Measurements from ENCODE around the gene PDZD2.

PDZD2 gene

DNA sequence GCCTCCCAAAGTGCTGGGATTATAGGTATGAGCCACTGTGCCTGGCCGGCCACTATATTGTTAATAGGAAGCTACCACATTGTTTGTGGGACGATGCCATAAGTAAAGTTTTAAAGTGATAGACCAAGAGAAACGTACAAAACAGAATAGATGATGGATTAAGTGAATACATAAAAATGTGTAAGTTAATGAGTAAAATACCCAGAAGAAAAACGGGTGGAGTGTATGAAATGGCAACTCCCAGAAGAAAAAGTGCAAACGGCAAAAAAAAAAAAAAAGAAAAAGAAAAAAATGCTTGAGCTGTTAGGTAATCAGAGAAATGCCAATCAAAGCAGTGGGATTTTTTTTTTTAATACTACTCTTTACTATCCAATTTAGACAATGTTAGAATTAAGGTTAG lies 246.0 kb downstream of the PDZD2 start:
- DNase-seq (ENCODE audit: low read depth): no peak

DNA sequence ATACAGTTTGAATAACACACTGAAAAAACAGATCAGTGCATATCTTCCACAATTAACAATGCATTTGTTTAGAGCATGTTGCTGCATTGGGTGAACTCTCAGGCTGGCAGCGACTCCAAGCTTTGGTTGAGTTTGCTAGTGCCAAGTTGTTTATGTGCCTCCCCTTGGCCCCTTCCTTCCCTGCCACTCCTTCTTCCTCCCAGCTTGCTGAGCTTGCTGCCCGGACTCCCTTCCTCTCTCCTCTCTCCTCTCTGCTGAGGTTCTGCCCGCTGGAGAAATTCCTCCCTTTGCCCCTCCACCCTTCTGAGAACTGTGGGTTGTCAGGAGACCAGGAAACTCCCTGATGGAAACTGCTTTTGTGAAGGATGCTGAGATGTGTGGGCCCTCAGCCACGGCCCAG lies 247.3 kb downstream of the PDZD2 start:
- DNase-seq (ENCODE audit: low read depth): no peak

DNA sequence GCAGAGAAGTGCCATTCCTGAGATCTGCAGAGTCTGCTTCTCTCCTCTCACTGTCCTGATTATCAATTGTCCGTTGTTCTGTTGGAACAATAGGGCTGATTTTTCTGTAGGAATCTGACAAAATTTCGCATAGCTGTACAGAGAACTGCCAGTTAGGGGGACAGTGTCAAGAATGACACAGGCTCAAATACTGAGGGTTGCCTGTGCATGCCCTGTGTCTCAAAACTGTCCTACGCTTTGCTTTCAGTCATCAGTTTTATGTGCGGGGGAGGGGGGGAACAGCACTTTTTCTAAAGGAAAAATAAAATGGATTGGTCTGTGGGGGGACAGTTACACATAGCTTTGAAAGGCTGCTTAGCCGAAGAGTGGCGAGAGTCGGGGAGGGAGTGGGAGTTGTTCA lies 248.6 kb downstream of the PDZD2 start:
- no peak for DNase-seq (ENCODE audit: low read depth)

DNA sequence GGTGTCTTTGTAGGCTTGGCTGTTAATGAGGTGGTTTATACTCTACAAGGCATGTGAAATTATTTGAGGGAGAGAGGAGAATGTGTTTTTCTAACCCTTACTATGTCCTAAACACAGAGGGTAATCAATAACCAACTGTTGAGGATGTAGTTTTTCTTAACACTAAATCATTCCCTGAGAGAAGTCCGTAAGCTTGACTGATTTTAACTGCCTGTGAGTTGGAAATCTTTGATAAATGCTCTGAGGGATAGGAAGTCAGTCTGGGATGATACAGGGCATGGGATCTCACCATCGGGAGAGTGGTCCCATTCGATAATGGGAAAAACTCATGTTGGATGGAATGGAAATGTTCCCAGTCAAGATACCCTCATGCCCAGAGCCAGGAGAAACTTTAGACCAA lies 249.6 kb downstream of the PDZD2 start:
- no peak for DNase-seq (ENCODE audit: low read depth)

DNA sequence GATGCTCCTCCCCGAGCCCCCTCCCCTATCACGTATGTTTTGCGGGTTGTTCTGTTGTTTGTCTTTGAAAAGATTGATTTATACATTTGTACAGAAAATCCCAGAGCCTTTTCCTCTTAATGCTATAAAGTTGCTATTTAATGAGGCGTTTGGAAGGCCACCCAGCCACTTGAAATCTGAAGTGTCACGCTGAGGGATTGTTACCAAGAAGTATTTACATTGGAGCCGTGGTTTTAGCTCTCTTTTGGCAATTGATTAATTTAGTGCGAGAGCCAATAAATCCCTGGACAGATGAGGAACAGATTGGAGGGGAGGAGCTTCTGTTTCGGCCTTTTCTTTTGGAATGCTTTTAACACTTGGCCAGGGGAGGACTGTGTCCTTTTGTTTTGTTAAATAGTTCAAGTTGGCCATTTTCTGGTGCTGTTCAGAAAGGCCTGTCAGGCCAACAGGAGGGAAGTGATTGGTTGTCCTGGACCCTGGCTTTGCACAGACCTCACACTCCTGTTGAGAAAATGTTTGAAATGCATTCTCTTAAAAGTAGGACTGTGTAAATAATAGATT lies 250.2 kb downstream of the PDZD2 start:
- no peak for DNase-seq (ENCODE audit: low read depth)

DNA sequence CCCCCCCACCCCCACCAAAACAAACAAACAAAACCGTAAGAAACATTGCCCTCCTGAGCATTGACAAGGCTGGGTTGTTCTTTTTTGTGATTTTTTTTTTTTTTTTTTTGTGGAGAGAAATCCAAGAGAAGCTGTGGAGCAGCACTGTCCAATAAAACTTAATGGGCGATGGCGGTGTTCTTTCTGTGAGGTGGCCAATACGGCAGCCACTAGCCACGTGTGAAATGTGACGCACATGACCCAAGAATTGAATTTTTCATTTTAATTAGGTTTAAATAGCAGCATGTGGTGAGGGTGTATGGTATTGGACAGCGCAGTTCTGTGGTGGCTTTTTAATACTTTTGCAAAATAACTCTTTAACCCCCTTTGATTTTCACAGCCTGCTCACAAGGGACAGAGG lies 251.1 kb downstream of the PDZD2 start:
- no peak for DNase-seq (ENCODE audit: low read depth)

DNA sequence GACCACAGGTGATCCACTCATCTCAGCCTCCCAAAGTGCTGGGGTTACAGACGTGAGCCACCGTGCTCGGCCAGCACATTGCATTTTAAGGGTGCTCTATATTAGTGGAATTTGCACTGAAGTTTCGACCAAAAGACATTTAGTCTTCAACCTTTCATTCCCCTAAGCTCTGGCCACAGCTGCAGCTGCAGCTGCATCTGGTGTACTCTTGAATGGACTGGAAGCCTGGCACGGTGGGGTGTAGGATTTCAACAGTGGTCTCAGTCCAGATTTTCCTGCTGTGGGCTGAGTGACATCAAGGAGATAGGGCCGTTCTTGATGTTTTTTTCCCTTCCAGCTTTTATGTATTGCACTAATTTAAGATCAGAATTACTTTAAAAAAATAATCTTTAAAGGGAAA lies 255.2 kb downstream of the PDZD2 start:
- DNase-seq (ENCODE audit: low read depth): no peak

DNA sequence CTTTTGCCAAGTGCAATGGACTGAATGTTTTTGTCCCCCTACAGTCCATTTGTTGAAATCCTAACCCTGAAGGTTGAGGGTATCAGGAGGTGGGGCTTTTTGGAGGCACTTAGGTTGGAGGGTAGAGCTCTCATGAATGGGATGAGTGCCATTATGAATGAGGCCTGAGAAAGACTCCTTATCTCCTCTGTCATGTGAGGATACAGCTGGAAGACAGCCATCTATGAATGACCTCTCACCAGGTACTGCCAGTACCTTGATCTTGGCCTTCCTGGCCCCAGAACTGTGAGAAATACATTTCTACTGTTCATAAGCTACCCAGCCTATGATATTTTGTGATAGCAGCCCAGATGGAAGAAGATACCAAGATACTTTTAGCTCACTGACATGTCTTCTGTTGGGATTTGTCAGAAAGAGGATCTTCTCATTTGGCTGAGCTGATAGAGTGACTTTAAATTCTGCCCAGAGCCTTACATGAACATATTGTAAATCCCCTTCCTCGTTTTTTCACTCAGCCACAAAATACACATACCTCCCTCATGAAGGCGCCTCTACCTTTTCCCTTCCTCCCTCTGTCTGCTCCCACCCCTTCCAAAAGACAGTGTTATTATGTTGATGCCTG lies 256.4 kb downstream of the PDZD2 start:
- DNase-seq (ENCODE audit: low read depth): no peak

DNA sequence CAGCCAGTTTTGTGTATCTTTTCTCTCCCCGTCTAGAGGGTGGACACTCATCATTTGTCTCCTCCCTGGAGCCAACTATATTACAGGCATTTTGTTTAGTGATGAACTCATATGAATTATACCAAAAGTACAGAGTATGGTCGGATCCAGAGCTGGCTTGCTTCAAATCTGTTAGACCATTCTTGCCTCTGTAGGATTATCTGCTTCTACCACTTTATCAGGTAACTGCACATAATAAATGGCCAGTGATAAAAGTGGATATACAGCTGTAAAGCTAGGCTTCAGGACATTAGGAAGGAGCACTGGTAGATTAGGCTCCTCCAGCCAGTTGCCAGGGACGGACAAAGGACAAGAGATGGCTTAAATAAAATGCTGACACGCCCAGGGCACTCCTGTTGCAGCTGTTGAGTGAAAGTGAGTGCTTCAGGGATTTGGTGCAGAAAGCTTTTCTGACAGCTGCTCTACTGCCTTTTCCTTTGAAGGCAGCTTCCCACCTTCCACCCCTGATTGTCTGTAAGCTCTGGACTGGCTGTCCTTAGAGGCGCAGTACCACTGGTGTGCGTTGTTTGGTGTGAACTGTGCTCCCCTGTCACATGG lies 259.2 kb downstream of the PDZD2 start:
- no peak for DNase-seq (ENCODE audit: low read depth)

DNA sequence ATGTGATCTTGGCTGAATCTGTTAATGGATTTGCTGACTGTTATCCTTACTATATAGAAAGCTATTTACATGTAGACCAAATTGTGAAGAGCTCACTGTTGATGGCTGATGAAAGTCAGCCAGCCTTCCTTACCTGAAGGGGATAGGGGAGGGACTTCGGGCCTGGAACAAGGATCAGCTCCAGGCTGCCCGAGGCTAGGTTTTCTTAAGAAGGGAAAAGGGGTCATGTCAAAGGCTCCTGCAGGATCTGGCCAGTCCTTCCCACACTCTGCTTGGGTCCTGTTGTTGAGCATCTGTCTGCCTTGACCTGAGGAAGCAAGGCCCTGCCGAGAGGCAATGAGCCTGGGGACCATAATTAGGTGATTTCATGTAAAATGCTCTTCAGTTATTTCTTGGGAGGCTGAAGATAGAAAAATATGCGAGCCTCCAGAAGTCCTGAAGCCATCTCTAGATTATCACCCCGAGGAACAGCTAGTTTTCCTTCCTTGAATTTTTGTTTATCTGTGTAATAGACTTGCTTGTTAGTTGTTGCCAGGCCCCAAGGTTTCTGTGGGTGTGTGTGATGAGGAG lies 261.4 kb downstream of the PDZD2 start:
- no peak for DNase-seq (ENCODE audit: low read depth)

DNA sequence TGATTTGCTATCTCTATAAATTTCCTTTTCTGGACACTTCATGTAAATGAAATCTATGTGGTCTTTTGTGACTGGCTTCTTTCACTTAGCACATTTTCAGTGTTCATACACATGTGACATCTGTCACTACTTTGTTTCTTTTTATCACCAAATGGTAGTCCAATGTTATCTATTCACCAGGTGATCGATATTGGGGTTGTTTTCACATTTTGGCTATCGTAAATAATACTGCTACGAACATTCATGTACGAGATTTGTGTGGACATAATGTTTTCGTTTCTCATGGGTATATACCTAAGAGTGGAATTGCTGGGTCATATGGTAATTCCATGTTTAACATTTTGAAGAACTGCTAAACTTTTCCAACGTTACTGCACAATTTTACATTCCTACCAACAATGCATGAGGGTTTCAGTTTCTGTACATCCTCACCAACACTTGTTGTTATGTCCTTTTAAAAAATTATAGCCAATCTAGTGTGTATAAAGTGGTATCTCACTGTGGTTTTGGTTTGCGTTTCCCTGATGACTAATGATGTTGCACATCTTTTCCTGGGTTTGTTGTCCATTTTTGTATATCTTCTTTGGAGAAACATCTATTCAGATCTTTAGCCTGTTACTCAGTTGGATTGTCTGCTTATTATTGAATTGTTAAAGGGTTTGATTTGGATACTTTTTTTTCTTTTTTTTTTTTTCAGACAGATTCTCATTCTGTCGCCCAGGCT lies 263.0 kb downstream of the PDZD2 start:
- DNase-seq (ENCODE audit: low read depth): no peak

DNA sequence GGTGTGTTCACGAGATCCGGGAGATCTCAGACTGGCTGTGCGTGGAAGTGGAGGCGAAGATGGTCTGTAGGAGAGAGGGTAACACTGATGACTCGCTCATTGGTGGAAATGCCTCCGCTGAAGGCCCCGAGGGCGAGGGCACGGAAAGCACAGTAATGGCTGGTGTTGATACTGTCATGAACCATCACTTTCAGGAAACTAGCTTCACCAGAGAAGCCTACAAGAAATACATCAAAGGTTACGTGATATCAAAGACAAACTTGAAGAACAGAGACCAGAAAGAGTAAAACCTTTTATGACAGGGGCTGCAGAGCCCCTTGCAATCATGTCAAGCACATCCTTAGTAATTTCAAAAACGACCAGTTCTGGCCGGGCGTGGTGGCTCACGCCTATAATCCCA lies 269.5 kb downstream of the PDZD2 start:
- DNase-seq (ENCODE audit: low read depth): no peak

DNA sequence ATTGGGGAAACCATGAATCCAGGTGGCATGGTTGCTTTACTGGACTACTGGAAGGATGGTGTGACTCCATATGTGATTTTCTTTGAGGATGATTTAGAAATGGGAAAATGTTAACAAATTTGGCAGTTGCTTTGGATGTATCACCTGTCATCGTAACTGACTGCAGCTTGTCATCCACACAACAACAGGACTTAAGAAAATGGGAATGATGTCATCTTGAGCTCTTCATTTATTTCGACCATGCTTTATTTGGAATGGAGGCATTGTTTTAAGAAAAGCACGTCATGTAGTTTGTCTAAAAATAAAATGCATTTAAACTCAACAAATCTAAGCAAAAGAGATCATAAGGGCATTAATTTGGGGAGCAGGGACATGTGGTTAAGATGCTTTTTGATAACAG lies 270.1 kb downstream of the PDZD2 start:
- no peak for DNase-seq (ENCODE audit: low read depth)

DNA sequence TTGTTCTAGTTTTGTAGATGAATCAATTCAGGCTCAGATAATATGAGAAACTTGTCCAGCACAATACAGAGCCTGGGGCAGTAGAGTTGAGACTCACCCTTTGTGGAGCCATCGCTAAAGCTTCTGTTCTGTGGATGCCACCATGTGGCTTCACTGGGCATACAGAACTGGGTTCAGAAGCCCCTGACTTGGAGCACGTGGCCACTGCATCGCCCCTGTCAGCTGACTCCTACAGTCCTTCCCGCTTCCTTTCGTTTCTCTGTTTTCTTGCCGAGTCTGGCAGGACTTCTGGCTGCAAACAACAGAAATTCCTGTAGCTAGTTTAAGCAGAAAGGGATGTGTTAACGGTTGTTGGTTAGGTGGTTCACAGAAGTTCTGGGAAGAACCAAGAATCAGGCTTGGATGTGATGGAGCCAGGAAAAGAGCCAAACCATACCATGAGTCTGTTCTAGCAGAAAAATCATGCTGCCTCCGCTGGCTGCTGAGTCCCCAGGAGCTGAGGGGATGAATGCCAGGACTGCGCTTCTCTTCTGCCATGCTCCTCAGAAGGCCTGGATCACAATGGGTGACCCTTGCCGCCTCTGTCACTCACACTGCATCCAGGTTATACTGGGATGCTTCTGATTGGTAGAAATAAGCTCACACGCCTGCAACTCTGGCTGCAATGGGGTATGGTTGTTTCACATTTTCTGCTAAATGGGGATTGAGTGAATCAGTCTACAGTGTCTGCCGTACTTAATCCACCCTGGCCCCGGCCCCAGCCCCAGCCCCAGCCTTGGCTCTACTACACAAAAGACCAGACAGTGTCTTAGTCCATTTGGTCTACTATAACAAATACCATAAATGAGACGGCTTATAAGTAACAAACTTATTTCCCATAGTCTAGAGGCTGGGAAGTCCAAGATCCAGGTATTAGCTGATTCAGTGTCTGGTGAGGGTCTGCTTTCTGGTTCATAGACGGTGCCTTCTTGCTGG lies 272.6 kb downstream of the PDZD2 start:
- no peak for DNase-seq (ENCODE audit: low read depth)

DNA sequence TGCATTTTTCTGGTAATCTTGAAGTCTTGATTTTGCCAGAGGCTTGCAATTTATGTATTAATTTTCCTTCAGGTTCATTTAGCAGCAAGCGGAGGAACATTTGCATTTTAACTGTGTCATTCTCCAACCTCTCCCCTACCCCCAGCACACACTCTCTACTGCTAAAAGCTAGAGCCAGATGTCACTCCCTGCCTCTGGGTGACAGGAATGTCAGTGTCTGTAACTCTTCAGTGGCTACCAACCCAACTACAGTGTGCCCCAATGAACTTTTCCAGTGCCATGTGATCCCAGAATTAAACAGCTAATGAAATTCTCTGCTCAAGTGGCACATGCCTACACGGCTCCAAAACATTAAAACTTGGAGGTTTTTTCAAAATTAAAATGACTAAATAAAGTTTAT lies 274.9 kb downstream of the PDZD2 start:
- DNase-seq (ENCODE audit: low read depth): no peak

DNA sequence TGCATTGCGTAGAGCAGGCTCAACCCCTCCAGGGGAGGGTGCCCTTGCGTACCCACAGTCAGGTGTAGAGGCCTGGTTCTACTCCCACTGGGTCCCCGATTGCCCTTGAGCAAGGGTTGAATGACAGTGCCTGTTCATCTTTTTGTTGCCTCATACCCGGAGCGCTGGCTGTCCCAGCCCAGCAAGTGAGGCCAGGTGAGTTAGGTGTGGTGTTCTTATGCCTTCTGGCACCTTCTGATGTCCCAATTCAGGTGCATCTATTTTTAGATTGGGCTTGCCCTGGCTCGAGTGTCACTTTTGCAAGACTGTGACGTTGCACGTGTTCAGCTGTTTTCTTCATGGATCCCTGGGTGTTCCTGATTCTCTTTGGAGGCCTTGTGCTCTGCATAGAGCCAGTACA lies 277.4 kb downstream of the PDZD2 start:
- no peak for DNase-seq (ENCODE audit: low read depth)

DNA sequence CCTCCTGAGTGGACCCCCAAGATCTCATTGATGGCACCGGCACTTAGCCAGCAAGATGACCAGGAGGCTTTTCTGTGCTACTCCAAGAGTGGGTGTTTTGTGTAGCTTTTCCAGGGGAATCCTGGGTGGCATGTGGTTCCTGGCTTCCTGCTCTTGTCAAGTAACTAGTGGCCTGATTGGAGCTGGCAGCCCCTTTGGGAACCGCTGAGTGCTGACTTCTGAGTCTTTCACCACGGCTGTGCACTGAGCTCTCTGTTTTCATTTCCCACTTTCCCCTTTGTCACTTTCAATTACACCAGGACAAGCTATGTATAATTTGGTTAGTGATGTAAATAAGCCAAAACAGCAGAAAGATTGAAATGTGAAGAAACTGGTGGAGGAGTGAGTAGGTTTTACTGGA lies 279.8 kb downstream of the PDZD2 start:
- DNase-seq (ENCODE audit: low read depth): no peak

DNA sequence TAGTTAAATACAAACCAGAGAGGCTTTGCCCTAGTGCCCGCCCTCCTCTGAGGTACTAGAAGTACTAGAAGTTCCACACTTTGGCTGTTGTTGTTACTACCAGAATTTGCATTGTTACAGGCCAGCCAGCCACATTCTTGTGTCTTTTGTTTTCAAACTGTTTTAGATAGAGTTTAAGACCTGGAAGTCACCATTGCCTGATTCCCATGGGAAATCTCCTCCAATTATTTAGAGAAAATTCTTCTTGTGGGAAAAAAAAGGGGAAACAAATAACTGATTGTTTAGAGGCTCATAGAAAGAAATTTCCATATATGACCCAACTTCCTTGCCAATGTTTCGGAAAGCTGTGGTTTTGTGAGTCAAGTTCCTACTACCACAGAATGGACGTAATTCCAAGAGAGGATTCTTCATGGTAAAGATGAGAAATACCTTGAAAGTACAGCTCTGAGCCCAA lies 282.9 kb downstream of the PDZD2 start:
- DNase-seq (ENCODE audit: low read depth): no peak

DNA sequence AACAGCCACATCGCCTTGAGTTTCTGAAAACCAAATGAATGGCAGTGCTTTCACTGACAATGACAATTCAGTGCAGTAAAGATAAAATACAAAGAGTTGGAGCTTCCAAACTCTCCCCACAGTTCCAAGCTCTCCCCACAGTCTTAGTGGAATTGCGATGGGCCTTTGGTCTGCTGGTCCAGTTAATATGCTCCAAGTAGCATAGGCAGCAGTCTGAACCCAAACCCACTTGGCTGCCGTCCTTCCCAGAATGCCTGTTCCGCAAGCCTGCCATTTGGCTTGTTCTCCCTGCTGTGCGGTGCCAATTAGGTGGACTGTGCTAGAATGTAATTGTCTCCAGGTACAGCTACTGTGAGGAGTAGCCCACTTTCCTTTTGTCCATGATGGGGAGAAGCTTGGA lies 285.1 kb downstream of the PDZD2 start:
- DNase-seq (ENCODE audit: low read depth): no peak

DNA sequence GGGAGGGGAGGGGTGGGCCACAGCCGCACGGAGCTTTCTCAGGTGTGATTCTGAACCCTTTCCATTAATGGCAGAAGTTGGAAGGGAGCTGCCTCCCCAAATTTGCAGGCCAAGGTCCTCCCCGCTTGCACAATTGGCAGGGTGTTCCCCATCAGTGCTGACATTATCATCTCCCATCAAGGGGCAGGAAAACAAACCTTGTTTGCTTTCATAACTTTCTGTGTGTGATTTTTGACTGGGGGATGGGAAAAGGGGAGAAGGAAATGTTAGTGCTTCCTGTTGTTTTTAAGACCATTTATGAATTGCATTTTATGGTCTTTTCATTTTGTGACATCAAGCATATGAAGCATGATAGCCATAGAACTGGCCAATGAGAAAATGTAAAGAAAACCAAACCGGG lies 292.9 kb downstream of the PDZD2 start:
- no peak for DNase-seq (ENCODE audit: low read depth)

DNA sequence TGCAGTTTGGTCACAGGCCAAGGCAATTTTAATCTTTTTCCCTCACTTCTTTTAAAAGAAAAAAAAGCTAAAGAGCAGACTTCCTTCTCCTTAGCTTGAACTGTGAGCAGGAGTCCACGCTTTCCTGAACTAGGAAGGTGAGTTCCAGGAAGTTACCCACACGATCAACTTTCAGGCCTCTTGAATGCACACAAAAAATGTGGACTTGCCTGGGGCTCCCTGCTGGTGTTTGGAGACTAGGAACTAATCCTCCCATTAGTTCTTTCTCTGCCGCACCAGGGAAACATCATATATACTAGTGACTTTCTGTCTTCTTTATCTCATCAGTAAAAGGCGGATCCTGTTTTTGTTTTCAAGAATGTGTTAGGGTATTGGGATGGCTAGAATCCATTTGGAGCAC lies 295.2 kb downstream of the PDZD2 start:
- no peak for DNase-seq (ENCODE audit: low read depth)
